GM19452 (cell line): Measurements from ENCODE around the gene WRNIP1.

ENCODE experiments used
- ATAC-seq: cut with Tn5 transposase; IDR thresholded peaks from one replicate; pipeline ENCODE4 v1.9.1; 2021; ENCODE audit not compliant: unreplicated experiment

WRNIP1 gene

DNA sequence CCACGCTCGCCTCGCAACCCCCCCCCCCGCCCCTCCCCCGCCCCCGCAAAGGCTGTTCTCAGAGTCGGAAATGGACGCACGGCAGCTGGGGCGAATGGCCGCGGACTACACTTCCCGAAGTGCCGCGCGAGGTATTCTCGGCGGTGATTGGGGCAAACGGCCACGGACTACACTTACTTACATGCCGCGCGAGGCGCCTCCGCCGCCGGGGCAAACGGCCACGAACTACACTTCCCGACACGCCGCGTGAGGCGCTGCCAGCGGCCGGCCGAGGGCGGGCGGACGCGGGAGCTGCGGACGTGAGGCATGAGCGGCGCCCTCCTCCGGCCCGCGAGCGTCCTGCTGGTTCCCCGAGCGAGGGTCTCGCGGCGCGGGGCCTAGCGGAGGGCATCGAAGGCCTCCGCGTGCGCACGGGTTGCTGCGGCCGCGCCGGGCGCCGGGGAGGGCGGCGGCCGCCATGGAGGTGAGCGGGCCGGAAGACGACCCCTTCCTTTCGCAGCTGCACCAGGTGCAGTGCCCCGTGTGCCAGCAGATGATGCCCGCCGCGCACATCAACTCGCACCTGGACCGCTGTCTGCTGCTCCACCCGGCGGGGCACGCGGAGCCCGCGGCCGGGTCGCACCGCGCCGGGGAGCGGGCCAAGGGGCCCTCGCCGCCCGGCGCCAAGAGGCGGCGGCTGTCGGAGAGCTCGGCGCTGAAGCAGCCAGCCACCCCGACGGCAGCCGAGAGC, at the start of gene WRNIP1:
TSS of gene WRNIP1 (plus strand) at position 228 of the 730 bp plus-strand sequence. CDS start at position 458, 230 bp downstream.
- peak; percentile 83 for ATAC-seq

DNA sequence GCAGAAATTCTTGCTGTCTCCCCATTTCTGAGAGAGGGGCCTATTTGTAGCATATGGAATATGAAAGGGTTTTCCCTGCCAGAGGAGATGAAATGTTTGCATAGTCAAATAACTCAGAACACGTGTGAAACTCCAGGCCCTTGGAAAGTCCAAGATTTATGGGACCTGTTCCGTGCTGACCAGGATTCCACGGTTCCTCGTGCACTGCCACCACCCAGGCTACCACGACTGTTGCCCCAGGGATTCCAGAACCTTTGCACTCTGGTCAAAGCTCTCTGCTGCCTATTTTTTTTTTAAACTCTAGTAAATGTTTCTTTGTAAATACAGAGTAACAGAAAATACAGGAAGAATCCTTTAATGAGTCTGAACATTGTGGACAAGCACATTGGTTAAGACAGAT, 49.5 kb upstream of the WRNIP1 start:
- no peak for ATAC-seq

DNA sequence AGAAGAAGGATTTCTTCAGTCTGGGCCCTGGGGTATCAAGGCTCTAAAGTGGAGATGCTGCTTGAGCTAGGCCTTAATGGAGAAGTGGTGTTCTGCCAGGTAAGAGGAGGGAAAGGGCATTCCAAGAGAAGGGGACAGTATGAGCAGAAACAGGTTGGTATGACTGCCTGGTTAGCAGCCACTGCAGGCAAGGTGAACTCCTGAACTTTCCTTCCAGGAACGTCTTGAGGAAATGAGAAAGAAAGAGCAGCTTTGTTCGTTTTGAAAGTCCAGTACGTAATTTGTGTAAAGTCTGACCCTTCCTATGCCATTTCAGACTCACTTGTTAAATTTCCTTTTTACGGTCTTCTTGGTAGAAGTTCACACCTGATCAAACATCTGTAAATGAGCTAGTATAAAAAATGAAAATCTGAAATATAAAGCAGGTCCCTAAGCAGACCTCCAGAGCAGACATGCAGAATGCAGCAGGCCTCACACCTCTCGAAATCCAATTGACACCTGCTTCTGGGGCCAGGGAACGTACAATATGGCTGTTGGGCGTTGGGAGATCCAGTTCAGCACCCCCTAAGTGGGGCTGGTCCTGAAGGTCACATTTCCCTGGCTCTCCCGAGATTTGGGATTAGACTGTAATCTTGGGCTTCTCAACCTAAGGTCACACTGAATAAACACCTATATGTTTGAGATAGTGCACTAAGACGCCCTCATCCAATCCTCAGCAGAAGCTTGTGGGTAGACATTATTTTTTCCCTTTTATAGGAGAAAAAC, 48.1 kb upstream of the WRNIP1 start:
- no peak for ATAC-seq

- ATAC-seq: no peak
These were observed 46.7 kb upstream of the WRNIP1 start for GRCh38 chr6:2718334-2719092.

DNA sequence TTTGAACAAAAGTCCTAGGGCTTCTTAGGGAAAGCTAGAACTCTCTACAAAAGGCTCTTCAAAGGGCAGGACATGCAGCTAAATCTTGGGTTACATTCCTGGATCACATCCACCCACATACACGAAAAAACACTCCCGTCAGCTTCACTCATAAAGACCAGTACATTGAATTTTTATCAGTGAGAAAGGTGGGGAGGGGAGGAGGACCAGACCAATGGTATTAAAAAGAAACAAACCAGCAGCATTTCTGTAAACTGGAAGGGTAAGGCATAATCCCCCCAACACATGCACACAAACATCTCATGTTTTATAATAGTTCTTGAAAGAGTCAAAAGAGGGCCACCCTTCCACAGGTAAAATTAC, 46.1 kb upstream of the WRNIP1 start:
- ATAC-seq: no peak

DNA sequence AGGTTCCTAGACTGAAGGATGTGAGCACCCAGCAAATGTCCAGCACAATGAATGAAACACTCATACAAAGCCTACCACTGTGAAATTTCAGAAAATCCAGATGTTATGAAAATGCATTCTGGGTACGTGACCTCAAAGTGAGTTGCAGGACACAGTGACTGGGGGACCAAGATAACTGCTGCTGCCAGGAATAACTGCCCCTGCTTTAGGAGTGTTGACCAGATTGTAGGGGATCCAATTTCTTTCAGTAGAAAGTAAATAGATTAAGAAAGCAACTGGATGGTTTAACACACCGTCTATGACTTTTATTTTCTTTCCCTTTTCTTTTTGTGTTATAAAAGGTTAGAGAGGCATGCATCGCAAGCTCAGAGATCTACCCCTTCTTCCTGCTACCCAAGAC, 44.0 kb upstream of the WRNIP1 start:
- no peak for ATAC-seq

- no peak for ATAC-seq
These were observed 39.7 kb upstream of the WRNIP1 start for GRCh38 chr6:2725364-2725988.

DNA sequence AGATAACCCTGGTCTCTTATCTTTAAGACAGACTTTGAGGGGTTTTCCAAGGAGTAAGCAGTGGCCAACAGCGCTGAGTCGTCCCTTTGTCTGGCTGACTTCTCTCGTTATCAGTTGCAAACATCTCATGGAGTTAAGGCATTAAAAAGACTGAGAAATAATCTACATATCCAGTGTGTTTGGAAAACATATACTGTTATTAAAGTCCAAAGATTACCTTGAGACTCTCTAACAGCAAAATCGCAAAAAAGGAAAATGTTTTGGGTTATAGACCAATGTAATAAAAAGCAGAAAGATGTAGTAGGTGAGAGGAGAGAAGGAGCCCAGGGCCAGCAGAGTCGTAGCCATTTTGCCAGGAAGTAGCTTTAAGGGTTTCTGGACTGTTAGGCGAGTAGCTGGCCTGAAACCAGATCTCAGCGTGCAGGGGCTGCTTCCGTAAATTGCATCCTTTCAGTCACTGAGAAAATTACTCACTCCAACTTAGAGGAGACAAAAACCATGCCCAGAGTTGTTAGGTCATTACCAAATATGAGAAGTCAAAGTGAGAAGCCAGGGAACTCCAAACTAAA, 39.1 kb upstream of the WRNIP1 start:
- ATAC-seq: no peak

DNA sequence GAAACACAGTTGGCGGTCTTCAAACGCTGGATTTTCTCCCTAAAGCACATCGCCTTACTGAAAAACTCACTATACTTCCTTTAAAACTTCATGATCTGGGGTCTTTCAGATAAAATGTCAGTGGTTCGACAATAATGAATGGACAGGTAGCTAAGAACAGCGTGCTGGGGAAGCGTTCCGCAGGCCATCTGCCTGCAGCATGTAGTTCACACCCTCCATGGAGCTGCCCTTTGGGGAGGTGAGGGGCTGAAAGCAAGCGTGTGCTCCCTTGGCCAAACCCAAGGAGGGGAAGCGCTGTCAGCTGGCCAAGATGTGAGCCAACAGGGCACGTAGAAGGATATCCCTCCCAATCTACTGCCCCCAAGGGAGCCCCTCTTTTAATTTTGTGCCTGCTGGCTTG, 35.3 kb upstream of the WRNIP1 start:
- no peak for ATAC-seq

GRCh38 chr6:2730353-2731107, 34.7 kb upstream of the WRNIP1 start:
- ATAC-seq: no peak

DNA sequence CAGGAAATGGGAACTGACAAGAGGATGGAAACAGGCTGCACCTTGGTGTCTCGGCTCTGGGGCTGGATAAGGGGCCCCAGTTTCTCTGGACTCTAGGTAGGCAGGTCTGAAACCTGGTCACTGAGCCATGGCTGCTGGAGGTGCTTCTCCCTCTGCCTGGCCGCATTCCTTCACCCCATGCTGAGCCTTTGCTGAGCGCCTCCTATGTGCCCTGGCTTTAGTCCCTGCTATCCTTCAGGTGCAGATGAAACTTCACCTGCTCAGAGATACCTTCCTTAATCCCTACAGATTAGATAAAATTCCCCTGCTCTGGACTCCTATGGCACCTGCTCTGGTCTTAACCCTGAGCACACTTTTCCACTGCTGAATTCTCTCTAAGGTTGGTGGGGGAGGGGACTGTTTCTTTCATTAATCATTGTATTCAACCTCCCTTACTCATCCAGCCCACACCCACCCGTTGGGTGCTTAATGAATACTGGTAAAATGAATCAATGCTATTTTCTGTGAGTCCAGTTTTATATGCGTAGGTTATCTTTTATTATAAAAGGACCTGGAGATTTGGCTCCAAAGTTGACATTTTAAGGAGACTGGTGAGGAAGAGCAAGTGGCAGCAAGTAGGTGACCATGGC, 33.8 kb upstream of the WRNIP1 start:
- no peak for ATAC-seq

GRCh38 chr6:2732503-2733089, 32.6 kb upstream of the WRNIP1 start:
- ATAC-seq: no peak

DNA sequence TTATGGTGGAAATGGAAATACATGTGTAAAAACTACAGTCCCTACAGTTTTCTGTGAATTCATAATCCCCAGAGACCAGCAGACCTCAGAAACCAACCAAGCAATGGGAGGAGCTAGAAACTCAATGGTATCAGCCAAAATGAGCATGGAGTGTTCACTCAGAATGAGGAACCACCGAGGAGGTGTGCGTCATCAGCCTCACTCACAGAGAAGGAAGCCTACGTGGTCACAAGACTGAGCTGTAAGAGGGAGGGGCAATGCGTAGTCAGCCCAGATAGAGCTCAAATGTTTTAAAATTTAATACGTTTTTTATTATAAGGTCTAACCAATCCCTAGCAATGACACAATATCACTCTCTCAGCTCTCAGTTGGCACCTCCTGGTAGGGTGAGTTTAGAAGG, 31.9 kb upstream of the WRNIP1 start:
- peak; percentile 95 for ATAC-seq

DNA sequence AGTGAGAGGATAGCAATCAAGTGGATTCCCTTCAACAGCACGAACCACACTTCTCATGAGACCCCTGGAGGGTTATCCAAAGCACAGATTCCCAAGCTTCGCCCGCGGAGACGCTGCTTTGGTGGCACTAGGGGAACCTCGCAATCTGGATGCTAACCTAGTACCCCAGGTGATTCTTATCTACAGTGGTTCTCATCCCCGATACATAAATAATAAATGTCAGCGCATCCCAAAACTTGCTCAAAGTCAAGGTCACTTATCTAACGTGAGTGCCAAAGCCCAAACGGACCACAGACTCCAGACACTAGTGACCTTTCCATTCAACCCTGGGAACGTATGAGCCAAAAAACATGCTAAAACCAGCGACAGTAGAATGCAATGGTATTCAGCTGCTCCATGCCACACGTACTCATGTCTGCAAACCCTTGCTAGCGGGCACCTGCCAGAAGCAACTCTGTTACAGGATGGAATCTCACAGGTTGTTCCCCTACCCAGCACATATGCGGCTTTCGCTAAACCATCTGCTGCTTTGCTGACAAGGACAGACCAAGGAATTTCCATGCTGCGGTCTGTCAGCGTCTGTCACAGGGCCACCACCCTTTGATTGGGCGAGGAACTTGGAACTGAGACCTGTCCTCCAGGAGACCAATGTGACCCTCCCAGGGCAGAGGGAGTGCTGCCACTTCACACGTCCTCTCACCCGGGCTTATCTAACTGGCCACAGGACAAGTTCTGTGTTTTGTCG, 31.3 kb upstream of the WRNIP1 start:
- no peak for ATAC-seq

DNA sequence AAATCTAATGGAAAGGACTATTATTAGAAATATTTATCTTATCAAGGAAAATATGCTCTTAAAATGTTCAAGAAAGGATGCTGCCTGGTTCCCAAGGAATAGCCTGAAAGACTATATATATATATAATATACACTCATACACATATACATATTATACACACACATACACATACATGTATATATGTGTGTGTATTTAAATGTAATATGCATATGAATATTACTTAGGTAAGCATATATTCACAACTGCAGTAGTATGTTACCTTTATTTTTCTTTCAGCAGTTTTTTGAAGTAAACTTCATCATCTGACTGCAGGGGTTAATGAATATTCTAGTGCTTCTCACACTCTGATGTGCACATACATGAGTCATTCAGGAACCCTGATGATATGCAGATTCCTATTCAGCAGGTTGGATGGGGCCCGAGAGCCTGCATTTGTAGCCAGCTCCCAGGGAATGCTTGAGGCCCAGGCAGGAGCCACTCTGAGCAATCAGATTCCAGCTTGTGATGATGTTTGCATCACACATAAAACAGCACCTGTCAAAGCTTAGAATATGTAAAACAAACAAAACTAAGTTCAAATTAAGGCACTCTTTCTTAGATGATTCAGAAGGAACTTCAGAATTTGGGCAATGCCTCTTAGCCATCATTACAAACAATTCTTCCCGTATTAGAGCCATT, 30.6 kb upstream of the WRNIP1 start:
- no peak for ATAC-seq

GRCh38 chr6:2737885-2738284, 27.3 kb upstream of the WRNIP1 start:
- no peak for ATAC-seq

DNA sequence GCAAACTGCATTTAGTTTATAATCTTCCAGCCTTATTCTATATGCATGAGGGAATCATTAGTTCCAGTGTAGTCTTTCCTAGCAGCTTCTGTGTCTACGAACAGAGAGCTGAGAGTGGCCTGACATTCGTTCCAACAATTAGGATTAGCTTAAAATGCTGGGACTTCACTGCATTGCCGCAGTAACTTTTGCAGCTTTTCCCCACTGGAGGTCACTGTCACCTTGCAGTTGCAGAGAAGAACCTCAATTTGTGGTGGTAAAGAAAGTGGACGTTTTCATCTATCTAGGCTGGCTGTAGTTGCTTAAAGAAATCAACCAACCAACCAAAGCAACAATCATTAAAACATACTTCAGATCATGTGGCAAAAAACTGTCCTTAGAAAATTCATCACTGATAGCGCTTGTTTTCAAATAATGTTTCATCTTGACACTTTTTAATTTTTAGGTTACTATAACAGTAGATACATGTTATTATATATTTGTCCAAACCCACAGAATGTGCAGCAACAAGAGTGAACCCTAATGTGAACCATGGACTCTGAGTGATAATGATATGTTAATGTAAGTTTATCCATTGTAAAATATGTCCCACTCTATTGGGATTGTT, 26.7 kb upstream of the WRNIP1 start:
- ATAC-seq: no peak

GRCh38 chr6:2739335-2739734, 25.9 kb upstream of the WRNIP1 start:
- ATAC-seq: no peak
